PC-3 (cell line): Measurements from ENCODE around the gene COL7A1.

Experiments used
- EZH2 ChIP-seq: fragments of 300-600 bp; sonication (generic); IDR thresholded peaks from one replicate; pipeline ENCODE4 v1.6.1; 2017; ENCODE audit warnings: antibody characterized with exemption, mild to moderate bottlenecking, low read length; ENCODE audit not compliant: unreplicated experiment
- EZH2phosphoT487 ChIP-seq: fragments of 300-600 bp; sonication (generic); IDR thresholded peaks from 2 replicates; pipeline ENCODE4 v1.6.1; 2018; ENCODE audit warnings: mild to moderate bottlenecking, antibody characterized with exemption, low read length, borderline replicate concordance
- TF ChIP-seq, protein P1 (sequence below): fragments of 300-600 bp; sonication (generic); conservative IDR thresholded peaks from 2 replicates; pipeline ENCODE4 v1.5.1; 2017; ENCODE audit warnings: antibody characterized with exemption, low read depth, mild to moderate bottlenecking, low read length

- TF ChIP-seq, protein P1, sequence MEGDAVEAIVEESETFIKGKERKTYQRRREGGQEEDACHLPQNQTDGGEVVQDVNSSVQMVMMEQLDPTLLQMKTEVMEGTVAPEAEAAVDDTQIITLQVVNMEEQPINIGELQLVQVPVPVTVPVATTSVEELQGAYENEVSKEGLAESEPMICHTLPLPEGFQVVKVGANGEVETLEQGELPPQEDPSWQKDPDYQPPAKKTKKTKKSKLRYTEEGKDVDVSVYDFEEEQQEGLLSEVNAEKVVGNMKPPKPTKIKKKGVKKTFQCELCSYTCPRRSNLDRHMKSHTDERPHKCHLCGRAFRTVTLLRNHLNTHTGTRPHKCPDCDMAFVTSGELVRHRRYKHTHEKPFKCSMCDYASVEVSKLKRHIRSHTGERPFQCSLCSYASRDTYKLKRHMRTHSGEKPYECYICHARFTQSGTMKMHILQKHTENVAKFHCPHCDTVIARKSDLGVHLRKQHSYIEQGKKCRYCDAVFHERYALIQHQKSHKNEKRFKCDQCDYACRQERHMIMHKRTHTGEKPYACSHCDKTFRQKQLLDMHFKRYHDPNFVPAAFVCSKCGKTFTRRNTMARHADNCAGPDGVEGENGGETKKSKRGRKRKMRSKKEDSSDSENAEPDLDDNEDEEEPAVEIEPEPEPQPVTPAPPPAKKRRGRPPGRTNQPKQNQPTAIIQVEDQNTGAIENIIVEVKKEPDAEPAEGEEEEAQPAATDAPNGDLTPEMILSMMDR: no peak
- TF ChIP-seq EZH2phosphoT487 (no peak), EZH2 (no peak)
Observed at GRCh38 chr3:48591886-48592518, 3.1 kb downstream of the COL7A1 start.
